NCI-H146 treated with DMSO at 0.1 percent for 48 hours (cell line): ENCODE data around the gene KMT5B.
A peak's percentile ranks its signal among the peaks of the same experiment; 100 is the strongest.

ENCODE experiments used
- DNase-seq: peaks from one replicate; lab custom pipeline; 2025; ENCODE audit not compliant: unreplicated experiment; lab: John Stamatoyannopoulos, UW

The KMT5B gene

DNA sequence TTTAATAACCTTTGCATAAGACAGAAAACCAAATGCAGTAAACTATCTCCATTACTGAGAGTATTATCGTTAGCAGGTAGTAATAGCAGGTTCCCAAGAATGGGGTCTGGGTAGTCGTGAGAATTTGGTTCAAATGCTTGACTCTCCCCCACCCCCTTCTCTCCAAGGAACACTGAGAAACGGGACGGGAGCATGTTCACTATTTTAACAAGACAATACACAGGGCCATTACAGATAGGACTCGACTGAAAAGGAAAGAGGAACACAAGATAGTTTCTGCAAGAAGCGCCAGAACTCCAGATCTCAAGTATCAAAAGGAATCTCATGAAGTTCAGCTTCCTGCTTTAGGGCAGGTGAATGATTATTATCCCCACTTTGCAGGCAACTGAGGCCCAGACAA, 27.0 kb downstream of the KMT5B start:
- no peak for DNase-seq

DNA sequence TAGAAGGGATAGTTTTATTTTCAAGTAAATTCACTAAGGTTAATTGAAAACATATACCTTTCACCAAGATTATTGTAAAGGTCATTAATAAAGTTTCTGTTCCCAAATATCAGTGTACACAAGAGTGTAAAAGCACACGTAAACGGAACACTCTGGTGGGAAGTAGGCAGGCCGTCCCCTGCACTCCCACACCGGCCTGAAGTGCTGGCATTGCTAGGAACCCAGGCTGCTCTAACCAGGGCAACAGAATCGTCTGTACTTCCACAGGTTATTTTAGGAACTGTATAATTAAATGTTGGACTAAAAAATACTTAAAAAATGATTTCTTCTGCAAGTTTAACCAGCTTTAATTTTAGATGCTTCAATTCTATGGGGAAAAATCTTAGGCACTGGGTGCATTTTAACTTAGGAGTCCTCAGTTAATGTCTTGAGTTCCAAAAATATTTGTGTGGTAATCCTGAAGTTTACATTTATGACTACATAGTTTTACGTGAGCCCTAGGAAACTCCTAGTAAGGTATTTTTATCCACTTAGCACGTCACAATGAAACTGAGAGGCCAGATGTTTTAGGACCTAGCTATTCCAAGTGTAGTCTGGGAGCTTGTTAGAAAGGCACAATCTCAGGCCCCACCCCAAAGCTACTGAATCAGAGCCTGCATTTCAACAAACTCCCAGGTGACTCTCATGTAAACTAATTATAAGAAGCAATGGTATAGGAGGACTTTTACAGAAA, 31.2 kb downstream of the KMT5B start:
- DNase-seq, result no peak

DNA sequence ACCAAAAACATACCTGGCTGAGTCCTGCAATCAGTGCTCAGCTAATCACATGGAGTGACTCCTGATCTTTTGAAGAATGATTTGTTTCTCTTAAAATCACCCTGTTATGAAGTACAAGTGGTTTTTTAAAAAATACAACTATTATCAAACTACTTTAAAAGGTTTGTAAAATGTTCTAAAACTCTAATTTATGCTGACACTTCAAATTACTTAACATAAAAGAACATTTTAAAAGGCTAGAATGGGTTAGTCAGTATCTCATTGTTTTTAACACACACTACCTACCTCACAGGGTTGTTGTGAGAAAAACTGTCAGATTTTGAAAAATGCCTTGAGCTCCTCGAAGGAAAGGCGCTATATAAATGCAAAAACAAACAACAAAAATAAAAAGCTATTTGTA, 33.2 kb downstream of the KMT5B start:
- DNase-seq, result no peak

DNA sequence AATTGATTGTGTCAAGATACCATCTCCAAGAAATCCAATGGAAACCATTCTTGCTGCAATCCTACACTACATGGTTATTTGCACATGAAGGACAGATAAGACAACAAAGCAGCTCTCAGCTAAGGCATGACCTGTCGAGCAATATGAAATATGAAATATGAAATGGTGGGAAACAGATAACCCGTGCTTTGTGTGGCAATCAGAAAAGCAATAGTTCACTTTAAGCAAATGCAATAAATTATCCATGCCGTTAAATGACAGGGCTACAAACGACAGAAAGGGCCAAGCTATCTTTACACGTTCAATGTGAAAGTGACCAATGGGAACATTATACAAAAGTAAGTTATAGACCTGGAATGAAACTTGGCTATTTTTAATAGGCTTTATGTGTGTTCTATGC, 35.2 kb downstream of the KMT5B start:
- DNase-seq, result no peak

DNA sequence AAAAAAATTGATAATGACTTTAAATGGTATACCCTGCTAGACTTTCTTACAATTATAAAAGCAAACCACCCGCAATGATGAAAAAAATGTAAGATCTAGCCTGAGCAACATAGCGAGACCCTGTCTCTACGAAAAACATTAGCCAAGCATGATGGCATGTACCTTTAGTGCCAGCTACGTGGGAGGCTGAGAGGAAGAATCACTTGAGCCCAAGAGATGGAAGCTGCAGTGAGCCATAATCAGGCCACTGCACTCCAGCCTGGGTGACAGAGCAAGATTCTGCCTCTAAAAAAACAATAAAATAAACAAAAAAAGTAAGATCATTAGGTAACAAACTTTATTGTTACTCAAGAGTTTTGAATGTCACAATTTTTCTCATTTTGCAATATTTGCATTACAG, 39.2 kb downstream of the KMT5B start:
- DNase-seq, result no peak

DNA sequence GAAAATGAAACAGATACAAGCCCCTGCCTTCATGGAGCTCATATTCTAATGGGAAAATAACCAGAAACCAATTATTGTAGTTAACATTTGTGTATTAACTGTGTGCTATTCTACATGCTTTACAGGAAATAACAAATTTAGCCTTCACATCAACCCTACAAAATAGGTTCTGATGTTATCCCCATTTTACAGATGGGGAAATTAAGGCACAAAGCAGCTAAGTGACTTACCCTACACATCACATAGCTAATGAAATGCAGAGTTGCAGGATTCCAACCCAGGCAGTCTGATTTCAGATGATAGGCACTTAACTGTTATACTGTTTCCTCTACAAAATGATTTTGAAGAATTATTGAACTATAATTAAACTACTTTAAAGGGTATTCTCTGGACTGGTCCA, 43.7 kb downstream of the KMT5B start:
- DNase-seq, result no peak

DNA sequence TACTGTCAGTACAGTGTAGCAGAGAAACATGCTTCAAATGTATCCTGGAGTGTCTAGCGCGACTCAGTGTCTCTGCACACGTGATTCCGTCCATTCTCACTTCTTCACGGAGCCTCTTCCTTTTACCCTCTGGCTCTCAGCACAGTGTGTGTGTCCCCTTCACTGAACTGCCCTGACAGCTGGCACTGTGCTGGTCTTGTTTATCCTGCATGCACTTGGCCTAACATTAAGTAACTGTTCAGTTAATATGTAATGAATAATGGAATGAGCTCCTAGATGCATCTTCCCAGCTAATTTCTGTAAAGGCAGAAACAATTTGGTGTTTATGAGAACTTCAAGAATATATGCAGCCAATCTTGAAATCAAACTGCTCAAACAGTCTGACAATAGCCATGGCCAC, 44.4 kb downstream of the KMT5B start:
- DNase-seq, result no peak

DNA sequence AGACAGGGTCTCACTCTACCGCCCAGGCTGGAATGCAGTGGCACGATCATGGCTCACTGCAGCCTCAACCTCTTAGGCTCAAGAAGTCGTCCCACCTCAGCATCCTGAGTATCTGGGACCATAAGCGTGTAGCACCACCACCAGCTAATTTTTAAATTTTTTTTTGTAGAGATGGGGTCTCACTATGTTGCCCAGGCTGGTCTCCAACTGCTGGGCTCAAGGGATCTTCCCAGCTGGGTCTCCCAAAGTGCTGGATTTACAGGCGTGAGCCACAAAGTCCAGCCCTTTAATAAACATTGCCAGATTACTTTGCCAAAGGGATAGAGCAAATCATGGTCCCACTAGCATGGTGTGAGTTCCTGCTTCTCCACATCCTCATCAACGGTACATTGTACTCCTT, 45.6 kb downstream of the KMT5B start:
- DNase-seq, result no peak

DNA sequence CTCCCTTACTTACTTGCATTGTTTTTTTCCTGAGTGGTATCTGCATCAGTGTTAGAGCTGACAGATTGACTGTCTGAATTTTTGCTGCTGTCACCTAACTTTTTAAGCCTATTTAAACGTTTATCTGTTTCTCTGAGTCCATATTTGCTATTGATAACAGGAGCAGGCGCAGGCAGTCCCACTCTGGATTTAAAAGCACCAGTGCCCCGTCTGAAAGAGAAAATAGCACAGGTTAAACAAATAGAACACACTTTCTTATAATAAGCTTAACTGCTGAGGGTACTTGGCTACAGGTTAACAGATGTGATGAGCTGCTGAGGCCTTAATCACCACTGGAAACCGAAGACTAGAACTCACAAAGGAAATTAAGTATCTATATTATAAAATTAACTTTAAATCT, 46.1 kb downstream of the KMT5B start:
- no peak for DNase-seq

DNA sequence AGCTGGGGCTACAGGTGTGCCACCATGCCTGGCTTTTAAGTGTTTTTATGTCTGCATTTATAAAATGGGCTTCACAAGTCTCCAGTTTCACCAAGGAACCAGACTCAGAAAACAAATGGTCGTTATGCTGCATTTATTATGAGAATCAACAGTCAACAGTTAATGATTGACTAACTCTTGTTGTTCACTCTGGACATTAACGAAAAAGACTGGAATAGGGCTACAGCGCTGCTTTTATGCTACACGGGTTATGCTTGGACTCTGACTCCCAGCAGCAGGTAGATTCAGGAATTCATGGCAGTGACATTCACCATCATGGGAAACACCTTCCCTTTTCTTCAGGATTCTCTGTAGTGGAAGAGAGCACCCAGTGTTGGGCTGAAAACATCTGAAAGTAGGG, 47.5 kb downstream of the KMT5B start:
- DNase-seq, result no peak

DNA sequence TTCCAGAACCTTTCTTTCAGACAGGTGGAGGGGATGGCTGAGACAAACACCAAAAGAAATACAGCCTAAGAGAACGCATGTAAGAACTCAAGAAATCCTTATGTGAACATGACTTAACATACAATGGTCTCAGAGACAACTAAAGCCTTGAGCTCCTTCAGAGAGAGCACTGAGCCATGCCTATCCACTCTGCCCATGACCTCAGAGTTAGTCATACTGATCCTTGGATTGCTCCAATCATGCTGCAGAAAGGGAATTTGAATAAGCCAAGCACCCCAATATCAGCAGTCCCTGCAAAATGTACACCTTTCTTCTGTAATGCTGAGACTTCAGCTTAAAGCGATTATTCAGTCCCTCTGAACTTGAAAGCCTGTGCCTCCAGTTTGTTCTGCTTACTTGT, 48.7 kb downstream of the KMT5B start:
- no peak for DNase-seq

DNA sequence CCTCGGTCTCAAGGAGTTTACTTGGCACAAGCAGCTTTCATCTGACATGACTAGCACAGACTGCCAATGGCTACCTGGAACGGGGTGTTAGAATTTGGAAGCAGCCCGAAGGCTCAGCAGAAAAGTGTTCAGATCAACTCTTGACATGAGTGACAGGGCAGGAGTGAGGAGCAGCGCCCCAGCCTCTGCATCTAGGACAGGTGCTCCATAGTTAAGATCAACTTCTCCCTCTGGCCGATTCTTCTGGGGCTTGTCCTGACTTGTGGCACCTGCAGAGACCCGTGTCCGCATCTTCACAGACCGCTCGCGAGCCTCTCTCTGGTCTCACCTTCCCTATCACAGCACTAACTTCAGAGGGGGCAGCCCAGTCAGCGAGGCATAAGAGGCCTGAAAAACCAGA, 49.4 kb downstream of the KMT5B start:
- DNase-seq, result no peak

DNA sequence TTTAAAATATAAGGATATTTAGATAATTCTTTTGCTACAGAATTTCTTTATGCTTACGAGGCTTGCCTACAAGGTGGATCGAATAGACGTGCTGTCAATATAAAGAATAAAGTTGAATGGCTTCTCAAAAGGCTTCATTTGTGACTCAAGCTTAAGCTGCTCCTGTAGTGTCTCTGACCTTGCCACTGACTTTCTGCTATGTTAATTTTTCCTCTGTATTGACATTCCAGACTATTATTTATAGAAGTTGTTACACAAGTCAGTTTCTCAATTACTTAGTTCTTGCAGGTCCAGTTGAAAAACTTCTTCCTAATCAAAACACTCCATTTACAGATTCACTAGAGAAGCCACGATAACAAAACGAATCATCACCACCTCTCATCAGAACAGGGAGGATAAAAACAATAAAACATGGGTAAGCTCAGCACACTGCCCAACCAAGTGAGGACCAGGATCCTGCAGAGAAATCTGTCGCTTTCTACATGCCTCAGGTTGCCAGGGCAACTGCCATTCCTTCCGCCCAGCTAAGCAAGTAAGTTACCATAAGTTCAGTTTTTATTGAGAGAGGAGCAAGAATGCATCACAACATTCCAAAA, 52.9 kb downstream of the KMT5B start:
- DNase-seq, result no peak

DNA sequence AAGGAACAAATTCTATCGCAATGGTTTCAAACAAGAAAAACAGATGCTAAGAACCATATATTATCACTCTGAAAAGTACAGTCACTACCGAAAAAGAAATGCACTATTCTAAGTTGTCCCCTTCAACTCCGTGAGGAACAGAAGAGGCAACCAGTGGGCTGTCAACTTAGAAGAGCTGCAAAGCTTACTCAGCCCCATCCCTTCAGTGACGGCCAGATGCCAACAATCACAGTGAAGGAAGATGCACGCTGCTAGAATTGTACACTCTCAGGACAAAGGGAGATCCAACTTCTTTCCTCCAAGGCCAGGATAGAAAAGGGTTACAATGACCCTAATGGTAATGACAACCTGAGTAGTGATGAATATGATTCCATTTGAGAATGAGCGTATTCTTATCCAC, 53.4 kb downstream of the KMT5B start:
- no peak for DNase-seq

DNA sequence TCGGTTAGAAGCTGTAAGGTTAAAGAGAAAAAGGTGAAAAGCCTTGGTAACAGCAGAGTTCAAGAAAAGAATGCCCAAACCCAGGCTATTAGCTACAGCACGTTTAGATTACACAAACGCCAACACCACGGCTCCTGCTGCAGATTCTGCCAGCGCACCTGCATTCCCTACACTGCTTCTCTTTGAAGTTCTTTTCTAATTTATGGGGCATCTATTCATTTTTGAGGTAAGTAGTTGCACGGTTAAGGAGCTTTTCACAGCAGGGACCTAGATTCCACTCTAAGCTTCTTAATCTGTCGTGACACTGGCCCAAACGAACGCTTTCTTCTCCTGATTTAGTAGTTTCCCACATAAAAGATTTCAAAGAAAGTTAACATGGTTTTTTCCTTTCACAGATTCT, 53.9 kb downstream of the KMT5B start:
- DNase-seq, result no peak

DNA sequence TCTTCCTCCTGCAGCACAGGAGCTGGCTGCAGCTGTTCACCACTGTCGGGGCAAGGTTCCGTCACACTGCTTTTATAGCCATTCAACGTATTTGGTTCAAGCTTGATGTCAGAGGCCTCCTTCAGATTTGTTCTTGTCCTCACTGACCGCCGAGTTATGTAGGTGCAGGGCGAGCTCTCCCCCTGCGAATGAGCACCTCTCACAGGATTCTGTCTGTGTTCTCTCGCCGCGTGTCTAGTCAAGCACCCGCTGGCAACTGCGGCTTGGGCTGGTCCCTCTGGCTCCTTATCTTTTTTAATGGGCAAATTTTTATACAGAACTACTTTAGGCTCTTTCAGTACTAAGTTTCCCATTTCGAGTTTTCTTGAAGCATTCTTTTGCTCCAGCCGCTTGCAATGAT, 54.5 kb downstream of the KMT5B start:
- DNase-seq, result no peak

DNA sequence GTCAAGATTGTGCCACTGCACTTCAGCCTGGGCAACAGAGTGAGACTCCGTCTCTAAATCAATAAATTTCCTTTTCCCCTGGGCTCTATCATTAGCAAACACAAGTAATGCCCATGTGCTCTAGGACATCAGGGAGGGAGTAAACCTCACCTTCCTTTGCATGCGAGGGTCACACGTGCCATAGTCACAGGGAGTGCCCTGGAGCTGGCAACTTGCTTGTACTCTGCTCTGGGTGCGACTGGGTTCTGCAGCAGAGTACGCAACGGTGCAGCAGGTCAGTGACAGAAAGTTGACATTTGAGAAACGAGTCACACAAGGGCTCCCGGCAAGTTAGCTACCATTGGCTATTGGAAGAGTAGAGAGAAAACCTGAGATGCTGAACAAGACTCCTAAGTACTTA, 59.4 kb downstream of the KMT5B start:
- DNase-seq, result no peak

DNA sequence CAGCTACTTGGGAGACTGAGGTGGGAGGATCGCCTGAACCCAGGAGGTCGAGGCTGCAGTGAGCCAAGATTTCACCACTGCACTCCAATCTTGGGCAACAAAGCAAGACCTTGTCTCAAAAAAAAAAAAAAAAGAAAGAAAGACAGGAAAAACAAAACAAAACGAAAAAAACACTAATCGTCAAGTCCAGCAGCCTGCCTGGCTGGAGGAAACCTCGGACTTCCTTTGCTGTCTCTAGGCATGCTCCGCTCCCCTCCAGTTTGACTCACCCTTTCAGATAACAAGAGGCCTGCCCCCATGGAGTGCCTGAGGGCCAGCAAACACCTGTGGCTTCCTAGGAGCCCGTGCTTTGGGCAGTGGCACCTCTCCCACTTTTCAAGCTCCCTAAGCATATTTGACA, 63.1 kb downstream of the KMT5B start:
- no peak for DNase-seq

DNA sequence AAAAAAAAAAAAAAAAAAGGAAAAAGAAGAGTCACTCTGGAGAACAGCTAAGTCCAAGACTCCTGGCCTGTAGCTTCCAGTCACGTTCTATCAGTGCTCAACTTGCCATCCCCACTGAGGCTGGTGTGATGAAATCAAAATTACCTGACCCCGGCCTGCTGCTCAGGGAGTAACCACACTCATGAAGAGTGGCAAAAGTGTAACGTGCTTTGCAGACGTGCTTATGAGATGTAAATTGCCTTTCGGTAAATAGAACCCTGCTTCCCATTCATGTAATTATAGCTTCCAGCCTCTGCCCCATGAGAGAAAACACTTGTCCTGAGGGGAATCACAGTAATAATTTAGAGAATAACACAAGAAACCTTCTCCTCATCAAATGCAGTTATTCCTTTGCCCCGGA, 63.7 kb downstream of the KMT5B start:
- DNase-seq, result no peak

DNA sequence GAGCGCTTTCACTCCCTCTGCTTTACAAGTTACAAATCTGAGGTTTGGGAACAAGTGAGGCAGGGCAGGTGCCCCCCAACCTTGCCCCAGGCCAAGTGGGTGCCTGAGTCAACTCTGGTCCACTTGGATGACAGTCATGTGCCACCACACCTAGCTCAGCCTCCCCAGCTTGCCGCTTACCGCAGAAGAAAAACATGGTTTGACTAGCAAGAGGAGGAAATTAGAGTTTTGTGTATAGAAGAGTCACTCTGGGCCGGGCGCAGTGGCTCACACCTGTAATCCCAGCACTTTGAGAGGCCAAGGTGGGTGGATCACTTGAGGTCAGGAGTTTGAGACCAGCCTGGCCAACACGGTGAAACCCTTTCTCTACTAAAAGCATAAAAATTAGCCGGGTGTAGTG, 64.2 kb downstream of the KMT5B start:
- no peak for DNase-seq

DNA sequence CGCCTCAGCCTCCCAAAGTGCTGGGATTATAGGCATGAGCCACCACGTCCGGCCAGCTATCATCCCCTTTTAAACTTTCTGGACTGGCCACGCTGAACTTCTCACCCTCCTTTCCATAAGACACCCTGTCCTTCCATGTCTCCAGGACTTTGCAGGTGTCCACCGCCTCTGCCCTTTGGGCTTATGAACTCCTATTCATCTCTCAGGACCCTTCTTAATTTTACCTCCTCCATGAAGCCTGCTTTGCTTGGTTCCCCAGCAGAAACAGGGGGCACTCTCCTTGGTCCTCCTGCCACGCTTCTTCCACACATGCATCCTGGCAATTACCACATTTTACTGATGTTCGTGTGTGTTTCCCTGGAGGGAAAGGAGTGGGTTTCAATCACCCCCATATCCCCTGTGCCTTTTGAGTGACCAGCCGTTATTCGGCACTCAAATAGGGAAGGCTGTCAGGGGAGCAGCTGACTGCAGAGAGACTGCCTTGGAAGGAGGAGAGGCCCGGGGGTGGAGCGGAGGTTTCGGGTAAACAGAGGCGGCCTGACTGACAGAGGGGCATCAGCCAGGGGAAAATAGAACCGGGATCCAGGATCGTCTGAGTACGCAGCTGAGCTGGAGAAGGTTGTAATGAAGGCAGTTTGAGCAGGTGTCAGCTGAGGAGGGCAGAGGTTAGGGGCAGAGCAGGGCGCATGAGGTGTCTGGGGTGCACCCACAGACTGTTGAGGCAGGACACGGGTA, 64.9 kb downstream of the KMT5B start:
- no peak for DNase-seq

DNA sequence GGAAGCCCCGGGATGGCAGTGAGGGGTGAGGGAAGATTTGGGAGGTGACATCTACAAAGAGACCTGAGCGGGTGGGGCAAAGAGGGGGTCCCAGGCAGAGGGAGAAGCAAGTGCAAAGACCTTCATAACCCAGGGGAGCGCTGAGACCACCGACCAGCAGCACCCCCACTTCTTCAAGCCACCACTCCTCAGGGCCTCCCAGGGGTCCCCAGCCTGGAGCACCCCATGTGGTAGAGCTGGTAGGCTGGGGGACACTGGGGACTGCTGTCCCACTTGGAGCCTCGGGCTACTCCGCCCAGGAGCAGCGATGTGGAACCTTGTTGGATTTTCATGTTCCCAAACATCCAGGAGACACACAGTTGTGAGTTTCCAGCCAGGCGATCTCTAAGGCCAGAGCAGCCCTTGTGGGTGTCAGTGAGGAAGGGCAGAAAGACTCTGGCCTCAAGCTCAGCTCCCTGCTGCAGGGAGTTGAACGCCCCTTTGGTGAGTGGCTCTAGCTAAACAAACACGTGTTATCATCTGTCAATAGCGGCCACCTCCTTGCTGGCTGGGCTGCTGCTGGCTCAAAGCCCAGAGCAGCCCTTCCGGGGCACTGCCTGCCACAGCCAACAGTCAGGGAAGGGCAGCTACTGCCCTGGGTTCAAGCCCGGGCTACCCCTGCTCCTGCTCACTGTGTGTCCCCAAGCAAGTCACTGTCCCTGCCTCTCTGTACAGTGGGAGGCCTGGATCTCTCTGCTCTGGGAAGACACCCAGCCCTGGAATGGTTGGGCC, 66.2 kb downstream of the KMT5B start:
- peak; percentile 67 for DNase-seq
